PFSK-1 (cell line): Measurements from ENCODE around the gene TMEM178A.

Source experiments
- TAF1 ChIP-seq: IDR thresholded peaks from 2 replicates; pipeline ENCODE4 v1.6.1; 2012; ENCODE audit warnings: low read length, control low read depth, borderline replicate concordance; ENCODE audit not compliant: insufficient read depth
- TF ChIP-seq, protein P1 (sequence below), 2 experiments: IDR thresholded peaks; 2 replicates each; pipeline versions ENCODE4 v1.6.1 to v1.8.0; 2011 to 2012; ENCODE audit warnings: low read depth in 2 of 2, low read length in 2 of 2, control low read depth in 1 of 2, inconsistent platforms in 1 of 2, mild to moderate bottlenecking in 1 of 2, moderate library complexity in 1 of 2; ENCODE audit not compliant: insufficient read depth in 1 of 2

- TF ChIP-seq, protein P1, sequence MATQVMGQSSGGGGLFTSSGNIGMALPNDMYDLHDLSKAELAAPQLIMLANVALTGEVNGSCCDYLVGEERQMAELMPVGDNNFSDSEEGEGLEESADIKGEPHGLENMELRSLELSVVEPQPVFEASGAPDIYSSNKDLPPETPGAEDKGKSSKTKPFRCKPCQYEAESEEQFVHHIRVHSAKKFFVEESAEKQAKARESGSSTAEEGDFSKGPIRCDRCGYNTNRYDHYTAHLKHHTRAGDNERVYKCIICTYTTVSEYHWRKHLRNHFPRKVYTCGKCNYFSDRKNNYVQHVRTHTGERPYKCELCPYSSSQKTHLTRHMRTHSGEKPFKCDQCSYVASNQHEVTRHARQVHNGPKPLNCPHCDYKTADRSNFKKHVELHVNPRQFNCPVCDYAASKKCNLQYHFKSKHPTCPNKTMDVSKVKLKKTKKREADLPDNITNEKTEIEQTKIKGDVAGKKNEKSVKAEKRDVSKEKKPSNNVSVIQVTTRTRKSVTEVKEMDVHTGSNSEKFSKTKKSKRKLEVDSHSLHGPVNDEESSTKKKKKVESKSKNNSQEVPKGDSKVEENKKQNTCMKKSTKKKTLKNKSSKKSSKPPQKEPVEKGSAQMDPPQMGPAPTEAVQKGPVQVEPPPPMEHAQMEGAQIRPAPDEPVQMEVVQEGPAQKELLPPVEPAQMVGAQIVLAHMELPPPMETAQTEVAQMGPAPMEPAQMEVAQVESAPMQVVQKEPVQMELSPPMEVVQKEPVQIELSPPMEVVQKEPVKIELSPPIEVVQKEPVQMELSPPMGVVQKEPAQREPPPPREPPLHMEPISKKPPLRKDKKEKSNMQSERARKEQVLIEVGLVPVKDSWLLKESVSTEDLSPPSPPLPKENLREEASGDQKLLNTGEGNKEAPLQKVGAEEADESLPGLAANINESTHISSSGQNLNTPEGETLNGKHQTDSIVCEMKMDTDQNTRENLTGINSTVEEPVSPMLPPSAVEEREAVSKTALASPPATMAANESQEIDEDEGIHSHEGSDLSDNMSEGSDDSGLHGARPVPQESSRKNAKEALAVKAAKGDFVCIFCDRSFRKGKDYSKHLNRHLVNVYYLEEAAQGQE (IDR thresholded peaks at IDR 0.05; ENCODE audit: insufficient read depth in 1 of 2, low read depth in 2 of 2, low read length in 2 of 2) = no peak
- no peak for TF ChIP-seq TAF1
Measured at GRCh38 chr2:39732482-39732881, 66.8 kb downstream of the TMEM178A start.
